HUES48 (cell line): ENCODE data around the gene GPS1.

Experiments used
- H3K27ac ChIP-seq: one replicate; pipeline ENCODE4 v1.7.0; 2013; ENCODE audit warnings: low read depth, low read length, inconsistent platforms
- H3K27me3 ChIP-seq: 2 replicates; pipeline ENCODE4 v1.6.1; 2013; ENCODE audit warnings: mild to moderate bottlenecking, low read length; ENCODE audit not compliant: control insufficient read depth, insufficient read depth
- H3K36me3 ChIP-seq: 2 replicates; pipeline ENCODE4 v1.6.1; 2013; ENCODE audit warnings: low read length; ENCODE audit not compliant: control insufficient read depth, insufficient read depth
- H3K4me1 ChIP-seq: 2 replicates; pipeline ENCODE4 v1.6.1; 2013; ENCODE audit warnings: mild to moderate bottlenecking, low read length; ENCODE audit not compliant: control insufficient read depth, insufficient read depth
- H3K4me3 ChIP-seq: 2 replicates; pipeline ENCODE4 v1.5.1; 2013; ENCODE audit warnings: mild to moderate bottlenecking, low read depth, low read length
- H3K9ac ChIP-seq: 2 replicates; pipeline ENCODE4 v1.6.1; 2013; ENCODE audit warnings: mild to moderate bottlenecking, low read depth, low read length, moderate library complexity
- H3K9me3 ChIP-seq: 2 replicates; pipeline ENCODE4 v1.6.1; 2013; ENCODE audit warnings: low read length; ENCODE audit not compliant: control insufficient read depth, insufficient read depth

GPS1 gene

GRCh38 chr17:82076785-82077591 lies 25.3 kb downstream of the GPS1 start:
- H3K9me3 ChIP-seq: no peaks in the 10 kb centered on the region
- no peaks in the 10 kb centered on the region for H3K27me3 ChIP-seq
- no peaks in the 10 kb centered on the region for H3K4me1 ChIP-seq
- no peak overlapping the region for H3K4me3 ChIP-seq
- no peak overlapping the region for H3K9ac ChIP-seq
- peaks cover 37% of the 10 kb centered on the region for H3K36me3 ChIP-seq
- no peak overlapping the region for H3K27ac ChIP-seq

DNA sequence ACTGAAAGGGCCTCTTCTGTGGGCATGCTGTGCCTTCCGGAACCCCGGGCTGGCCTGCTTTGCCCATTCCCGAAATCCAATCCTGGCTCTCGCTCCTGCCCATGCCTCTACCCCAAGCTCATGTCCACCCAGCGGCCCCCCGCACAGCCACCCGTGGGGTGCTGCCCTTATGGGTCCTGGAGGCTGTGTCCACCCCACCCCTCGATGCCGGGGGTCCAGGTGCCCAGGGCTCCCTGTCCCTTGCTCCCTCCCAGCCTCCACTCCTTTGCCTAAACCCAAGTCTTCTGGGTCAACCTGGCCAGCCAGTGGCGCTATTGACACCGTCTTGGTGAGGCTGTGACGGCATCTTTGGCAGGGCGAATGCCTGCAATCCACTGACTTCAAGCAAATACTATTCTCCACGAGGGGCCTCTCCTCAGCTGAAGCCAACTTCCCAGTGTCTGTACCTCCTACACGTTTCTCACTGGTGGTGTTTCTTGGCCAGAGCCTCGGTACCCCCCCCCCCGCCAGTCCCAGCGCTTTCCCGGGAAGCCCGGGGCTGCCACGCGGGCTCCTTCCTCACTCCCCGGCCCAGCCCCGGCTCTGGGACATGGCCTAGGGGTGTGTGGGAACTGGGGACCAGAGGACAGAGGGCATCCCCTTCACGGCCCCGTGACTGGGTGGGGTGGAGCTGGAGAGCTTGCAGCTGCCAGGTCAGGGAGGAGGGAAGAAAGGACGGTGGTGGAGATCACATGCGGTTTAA lies 26.1 kb downstream of the GPS1 start:
- H3K4me3 ChIP-seq: no peak overlapping the region
- H3K9ac ChIP-seq: no peak overlapping the region
- H3K27ac ChIP-seq: no peak overlapping the region
- H3K4me1 ChIP-seq: no peaks in the 10 kb centered on the region
- no peaks in the 10 kb centered on the region for H3K27me3 ChIP-seq
- peaks cover 45% of the 10 kb centered on the region for H3K36me3 ChIP-seq
- no peaks in the 10 kb centered on the region for H3K9me3 ChIP-seq

- H3K36me3 ChIP-seq: peaks cover 52% of the 10 kb centered on the region
- H3K9ac ChIP-seq: no peak overlapping the region
- no peak overlapping the region for H3K4me3 ChIP-seq
- no peaks in the 10 kb centered on the region for H3K4me1 ChIP-seq
- no peaks in the 10 kb centered on the region for H3K9me3 ChIP-seq
- H3K27me3 ChIP-seq: no peaks in the 10 kb centered on the region
- no peak overlapping the region for H3K27ac ChIP-seq
These were observed 26.7 kb downstream of the GPS1 start for GRCh38 chr17:82078433-82078832.

- Histone ChIP-seq H3K4me1 (no peaks in the 10 kb centered on the region), H3K9ac (no peak overlapping the region), H3K4me3 (no peak overlapping the region), H3K36me3 (peaks cover 59% of the 10 kb centered on the region), H3K9me3 (no peaks in the 10 kb centered on the region), H3K27ac (no peak overlapping the region), H3K27me3 (no peaks in the 10 kb centered on the region)
These were observed 27.4 kb downstream of the GPS1 start for GRCh38 chr17:82079001-82079677.

- Histone ChIP-seq H3K4me3 (no peak overlapping the region), H3K9me3 (no peaks in the 10 kb centered on the region), H3K27me3 (no peaks in the 10 kb centered on the region), H3K36me3 (peaks cover 70% of the 10 kb centered on the region), H3K4me1 (no peaks in the 10 kb centered on the region), H3K27ac (no peak overlapping the region), H3K9ac (no peak overlapping the region)
These were observed 28.5 kb downstream of the GPS1 start for GRCh38 chr17:82080048-82080788.

- Histone ChIP-seq H3K36me3 (peaks cover 77% of the 10 kb centered on the region), H3K27me3 (no peaks in the 10 kb centered on the region), H3K4me1 (no peaks in the 10 kb centered on the region), H3K9me3 (no peaks in the 10 kb centered on the region), H3K4me3 (no peak overlapping the region), H3K27ac (no peak overlapping the region), H3K9ac (no peak overlapping the region)
These were observed 29.2 kb downstream of the GPS1 start for GRCh38 chr17:82080789-82081464.

- H3K27me3 ChIP-seq: no peaks in the 10 kb centered on the region
- H3K4me3 ChIP-seq: no peak overlapping the region
- no peaks in the 10 kb centered on the region for H3K4me1 ChIP-seq
- H3K36me3 ChIP-seq: peaks cover 83% of the 10 kb centered on the region
- H3K9ac ChIP-seq: no peak overlapping the region
- no peak overlapping the region for H3K27ac ChIP-seq
- no peaks in the 10 kb centered on the region for H3K9me3 ChIP-seq
These were observed 29.8 kb downstream of the GPS1 start for GRCh38 chr17:82081546-82081945.

- Histone ChIP-seq H3K27me3 (no peaks in the 10 kb centered on the region), H3K4me3 (no peak overlapping the region), H3K36me3 (peaks cover 87% of the 10 kb centered on the region), H3K27ac (no peak overlapping the region), H3K9me3 (no peaks in the 10 kb centered on the region), H3K4me1 (no peaks in the 10 kb centered on the region), H3K9ac (no peak overlapping the region)
These were observed 30.3 kb downstream of the GPS1 start for GRCh38 chr17:82081966-82082365.

GRCh38 chr17:82082456-82082855 lies 30.8 kb downstream of the GPS1 start:
- no peak overlapping the region for H3K4me3 ChIP-seq
- peaks cover 92% of the 10 kb centered on the region for H3K36me3 ChIP-seq
- H3K9ac ChIP-seq: no peak overlapping the region
- no peak overlapping the region for H3K27ac ChIP-seq
- no peaks in the 10 kb centered on the region for H3K9me3 ChIP-seq
- no peaks in the 10 kb centered on the region for H3K27me3 ChIP-seq
- no peaks in the 10 kb centered on the region for H3K4me1 ChIP-seq

DNA sequence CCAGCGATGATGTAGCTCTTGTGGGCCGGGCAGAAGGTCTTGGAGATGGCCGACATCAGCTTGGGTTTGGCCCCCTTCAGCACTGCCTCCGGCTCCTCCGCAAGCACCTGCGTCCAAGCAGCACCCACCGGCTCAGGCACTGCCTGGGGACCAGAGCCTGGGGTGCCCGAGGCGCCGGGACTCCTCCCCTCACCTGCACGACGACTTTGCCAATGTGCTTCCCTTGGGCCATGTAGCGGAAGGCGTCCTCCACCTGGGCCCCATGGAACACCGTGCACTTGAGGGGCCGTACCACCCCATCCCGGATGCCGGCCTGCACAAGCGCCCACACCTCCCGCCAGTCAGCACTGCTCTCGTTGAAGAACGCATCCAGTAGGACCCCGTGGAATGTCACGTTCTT lies 31.3 kb downstream of the GPS1 start:
- H3K4me1 ChIP-seq: no peaks in the 10 kb centered on the region
- H3K36me3 ChIP-seq: peaks cover 94% of the 10 kb centered on the region

More for the DNA sequence above, 31.3 kb downstream of the GPS1 start:
- no peaks in the 10 kb centered on the region for H3K9me3 ChIP-seq
- H3K4me3 ChIP-seq: no peak overlapping the region
- no peak overlapping the region for H3K27ac ChIP-seq
- no peak overlapping the region for H3K9ac ChIP-seq
- no peaks in the 10 kb centered on the region for H3K27me3 ChIP-seq
